Mesendoderm (in vitro differentiated cells): ENCODE data around the gene HOXD3. TPM values are rescaled to one million over a fixed set of nuclear protein-coding genes. Genes with fewer than 3 reads are reported as not detected.
A peak's percentile ranks its signal among the peaks of the same experiment; 100 is the strongest.

ENCODE experiments used
- DNase-seq: peaks from one replicate; pipeline ENCODE4 v3.0.0; 2013
- H2AK5ac ChIP-seq: 2 replicates; pipeline ENCODE4 v1.6.1; 2013; ENCODE audit warnings: low read length, inconsistent platforms
- H2BK120ac ChIP-seq: 2 replicates; pipeline ENCODE4 v1.6.1; 2013; ENCODE audit warnings: low read depth, mild to moderate bottlenecking, low read length, moderate library complexity, mixed read lengths
- H2BK15ac ChIP-seq: replicated peaks from 2 replicates; pipeline ENCODE4 v1.6.1; 2013; ENCODE audit warnings: low read depth, mild to moderate bottlenecking, moderate library complexity
- H2BK5ac ChIP-seq: 2 replicates; pipeline ENCODE4 v1.6.1; 2013; ENCODE audit warnings: low read length, inconsistent platforms
- H3K18ac ChIP-seq: 2 replicates; pipeline ENCODE4 v1.6.1; 2013; ENCODE audit warnings: mild to moderate bottlenecking, low read length, mixed read lengths
- H3K23ac ChIP-seq: one replicate; pipeline ENCODE4 v1.6.1; 2013; ENCODE audit warnings: low read length
- H3K27ac ChIP-seq: 2 replicates; pipeline ENCODE4 v1.5.1; 2013; ENCODE audit warnings: low read depth, mild to moderate bottlenecking, inconsistent platforms, low read length, moderate library complexity
- H3K27me3 ChIP-seq: 2 replicates; pipeline ENCODE4 v1.6.1; 2013; ENCODE audit warnings: low read length, control low read depth, mild to moderate bottlenecking, inconsistent platforms; ENCODE audit not compliant: insufficient read depth, poor library complexity
- H3K36me3 ChIP-seq: 2 replicates; pipeline ENCODE4 v1.6.1; 2013; ENCODE audit warnings: low read length, inconsistent platforms; ENCODE audit not compliant: control insufficient read depth, insufficient read depth
- H3K4ac ChIP-seq: one replicate; pipeline ENCODE4 v1.6.1; 2013; ENCODE audit warnings: low read depth, mild to moderate bottlenecking, low read length, moderate library complexity
- H3K4me1 ChIP-seq: 2 replicates; pipeline ENCODE4 v1.6.1; 2013; ENCODE audit warnings: low read depth, low read length, inconsistent platforms; ENCODE audit not compliant: control insufficient read depth
- H3K4me2 ChIP-seq: 2 replicates; pipeline ENCODE4 v1.6.1; 2013; ENCODE audit warnings: low read length
- H3K4me3 ChIP-seq: 2 replicates; pipeline ENCODE4 v1.5.1; 2013; ENCODE audit warnings: mild to moderate bottlenecking, low read length
- H3K56ac ChIP-seq: one replicate; pipeline ENCODE4 v1.6.1; 2013; ENCODE audit warnings: low read length
- H3K79me1 ChIP-seq: 2 replicates; pipeline ENCODE4 v1.6.1; 2013; ENCODE audit warnings: low read length, inconsistent platforms
- H3K79me2 ChIP-seq: 2 replicates; pipeline ENCODE4 v1.6.1; 2013; ENCODE audit warnings: mild to moderate bottlenecking, low read length; ENCODE audit not compliant: control insufficient read depth, insufficient read depth
- H3K9ac ChIP-seq: 2 replicates; pipeline ENCODE4 v1.6.1; 2013; ENCODE audit warnings: low read length, inconsistent platforms
- H4K5ac ChIP-seq: one replicate; pipeline ENCODE4 v1.6.1; 2013; ENCODE audit warnings: low read length
- H4K8ac ChIP-seq: one replicate; pipeline ENCODE4 v1.6.1; 2013; ENCODE audit warnings: low read depth, mild to moderate bottlenecking, control low read depth, low read length, moderate library complexity
- WGBS: extraction: QIAGEN DNeasy Blood & Tissue Kit; methylation state at CpG from one replicate; pipeline ENCODE4 v1.1.7; 2013; ENCODE audit warnings: low lambda C conversion rate, missing lambda C conversion rate; ENCODE audit not compliant: insufficient coverage; ENCODE audit errors: extremely low coverage; 5-methylcytosine and 5-hydroxymethylcytosine counted together
- polyA plus RNA-seq, 2 experiments: library from polyadenylated mRNA; stranded (reverse); fragments of 200-250 nt; gene quantifications; one replicate each; pipeline ENCODE4 v1.2.3, GENCODE V29; 2013

Gene HOXD3
- not detected for polyA plus RNA-seq (2013, experiment 1 of 2)
- polyA plus RNA-seq (2013, experiment 2 of 2), result not detected

GRCh38 chr2:176156807-176157498 lies at the start of gene HOXD3:
Gene HOXD3 (plus strand): TSS chr2:176157307. CDS start chr2:176169115, 11,808 bp downstream.
- Histone ChIP-seq H3K79me2 (no peaks in the 10 kb centered on the region), H4K8ac (no peak within 1 kb of the TSS), H3K9ac (no peak within 1 kb of the TSS), H2BK5ac (no peak within 1 kb of the TSS), H2BK15ac (no peak within 1 kb of the TSS), H2BK120ac (no peak within 1 kb of the TSS), H4K5ac (no peak within 1 kb of the TSS), H3K36me3 (no peaks in the 10 kb centered on the region), H3K23ac (no peak within 1 kb of the TSS), H3K4me1 (peaks cover 3% of the 10 kb centered on the region), H3K4ac (no peak within 1 kb of the TSS), H3K4me3 (no peak within 1 kb of the TSS), H3K56ac (peak within 1 kb of the TSS; percentile 70), H2AK5ac (no peak within 1 kb of the TSS), H3K79me1 (no peaks in the 10 kb centered on the region), H3K27me3 (peaks cover 87% of the 10 kb centered on the region), H3K4me2 (peak within 1 kb of the TSS; percentile 32), H3K27ac (no peak within 1 kb of the TSS), H3K18ac (no peak within 1 kb of the TSS)
- no CpG with 5 or more reads among the region's 48 CpGs for WGBS
- no peak for DNase-seq

- DNase-seq, result no peak
- H3K79me1 ChIP-seq, result no peaks in the 10 kb centered on the region
- no peak overlapping the region for H2AK5ac ChIP-seq
- no peaks in the 10 kb centered on the region for H3K4me1 ChIP-seq
- no peak overlapping the region for H3K18ac ChIP-seq
- H4K8ac ChIP-seq, result no peak overlapping the region
- H3K9ac ChIP-seq, result no peak overlapping the region
- H2BK120ac ChIP-seq, result no peak overlapping the region
- no peak overlapping the region for H3K4me2 ChIP-seq
- H3K27me3 ChIP-seq, result peaks cover 85% of the 10 kb centered on the region
- no peak overlapping the region for H3K27ac ChIP-seq
- no peaks in the 10 kb centered on the region for H3K79me2 ChIP-seq
- H3K4me3 ChIP-seq, result no peak overlapping the region
- H3K36me3 ChIP-seq, result no peaks in the 10 kb centered on the region
- H3K4ac ChIP-seq, result no peak overlapping the region
- H4K5ac ChIP-seq, result no peak overlapping the region
- WGBS, result no CpG with 5 or more reads among the region's 59 CpGs
- no peak overlapping the region for H2BK5ac ChIP-seq
- no peak overlapping the region for H3K23ac ChIP-seq
- H3K56ac ChIP-seq, result no peak overlapping the region
- no peak overlapping the region for H2BK15ac ChIP-seq
These were observed 49.4 kb upstream of the HOXD3 start for GRCh38 chr2:176107731-176108181.

GRCh38 chr2:176109192-176109901 lies 47.8 kb upstream of the HOXD3 start:
- Histone ChIP-seq H2BK5ac (no peak overlapping the region), H3K4me1 (no peaks in the 10 kb centered on the region), H3K23ac (no peak overlapping the region), H3K27ac (no peak overlapping the region), H3K79me1 (no peaks in the 10 kb centered on the region), H3K4me3 (no peak overlapping the region), H2AK5ac (no peak overlapping the region), H3K4me2 (no peak overlapping the region), H3K27me3 (peaks cover 85% of the 10 kb centered on the region), H3K4ac (no peak overlapping the region), H3K36me3 (no peaks in the 10 kb centered on the region), H3K56ac (no peak overlapping the region), H4K8ac (no peak overlapping the region), H2BK120ac (no peak overlapping the region), H3K9ac (no peak overlapping the region), H4K5ac (no peak overlapping the region), H3K18ac (no peak overlapping the region), H2BK15ac (no peak overlapping the region), H3K79me2 (no peaks in the 10 kb centered on the region)
- no CpG with 5 or more reads among the region's 26 CpGs for WGBS
- DNase-seq, result no peak

- Histone ChIP-seq H3K4me1 (no peaks in the 10 kb centered on the region), H3K79me2 (no peaks in the 10 kb centered on the region), H3K23ac (no peak overlapping the region), H3K79me1 (no peaks in the 10 kb centered on the region), H3K4me3 (no peak overlapping the region), H3K36me3 (no peaks in the 10 kb centered on the region), H2BK15ac (no peak overlapping the region), H3K18ac (no peak overlapping the region), H3K27me3 (peaks cover 86% of the 10 kb centered on the region), H2BK120ac (no peak overlapping the region), H2AK5ac (no peak overlapping the region), H3K4ac (no peak overlapping the region), H3K56ac (no peak overlapping the region), H3K4me2 (no peak overlapping the region), H3K27ac (no peak overlapping the region), H4K5ac (no peak overlapping the region), H3K9ac (no peak overlapping the region), H4K8ac (no peak overlapping the region), H2BK5ac (no peak overlapping the region)
- no CpG with 5 or more reads among the region's 4 CpGs for WGBS
- DNase-seq, result no peak
These were observed 47.2 kb upstream of the HOXD3 start for GRCh38 chr2:176109946-176110345.

GRCh38 chr2:176110415-176111308 lies 46.4 kb upstream of the HOXD3 start:
- Histone ChIP-seq H3K79me1 (no peaks in the 10 kb centered on the region), H3K4me2 (no peak overlapping the region), H3K23ac (no peak overlapping the region), H3K18ac (no peak overlapping the region), H3K9ac (no peak overlapping the region), H3K4ac (no peak overlapping the region), H2BK5ac (no peak overlapping the region), H2BK120ac (no peak overlapping the region), H3K56ac (no peak overlapping the region), H2AK5ac (no peak overlapping the region), H3K79me2 (no peaks in the 10 kb centered on the region), H3K4me3 (no peak overlapping the region), H3K36me3 (no peaks in the 10 kb centered on the region), H4K8ac (no peak overlapping the region), H2BK15ac (no peak overlapping the region), H4K5ac (no peak overlapping the region), H3K27ac (no peak overlapping the region), H3K27me3 (peaks cover 85% of the 10 kb centered on the region), H3K4me1 (no peaks in the 10 kb centered on the region)
- WGBS, result no CpG with 5 or more reads among the region's 7 CpGs
- no peak for DNase-seq
